Measurements from ENCODE around the gene DCAF12. TPM values are rescaled to one million over a fixed set of nuclear protein-coding genes. Genes with fewer than 3 reads are reported as not detected.

Gene DCAF12
- polyA plus RNA-seq, 1 of the 3 experiments (the other 2 are of a cell fraction) = 20.8 TPM

GRCh38 chr9:34037626-34038025 is 88.9 kb downstream of the DCAF12 start:
- peaks cover 48% of the 10 kb centered on the region for H4K20me1 ChIP-seq (ENCODE audit: insufficient read depth)
- 86% methylated on average over 2 of the region's 2 CpGs for WGBS (ENCODE audit: low lambda C conversion rate)
- H3K4me1 ChIP-seq (ENCODE audit: control insufficient read depth in 1 of 2, insufficient read depth in 2 of 2, low read depth in 1 of 2, low read length in 1 of 2) = no peaks in the 10 kb centered on the region
- no peak overlapping the region for H3K4me3 ChIP-seq (ENCODE audit: low read depth in 2 of 2, low read length in 1 of 2)
- no peaks in the 10 kb centered on the region for H3K27me3 ChIP-seq (ENCODE audit: insufficient read depth)
- peaks cover 0 to 10% of the 10 kb centered on the region in 2 experiments for H3K36me3 ChIP-seq (replicated peaks in 1 of 2; ENCODE audit: control insufficient read depth in 1 of 2, insufficient read depth in 2 of 2, low read length in 1 of 2)
- H3K27ac ChIP-seq (ENCODE audit: low read depth in 2 of 2, low read length in 1 of 2) = no peak overlapping the region
- TF ChIP-seq FOXM1 (IDR thresholded peaks at IDR 0.05; ENCODE audit: low read depth) (no peak), RAD21 (IDR thresholded peaks at IDR 0.05; ENCODE audit: low read length) (no peak), CTCF (IDR thresholded peaks at IDR 0.05) (no peak), ZBTB33 (IDR thresholded peaks at IDR 0.05; ENCODE audit: borderline replicate concordance, low read depth) (no peak), MXI1 (IDR thresholded peaks at IDR 0.05; ENCODE audit: low read depth, low read length) (no peak), PBX3 (IDR thresholded peaks at IDR 0.05) (no peak), RFX5 (IDR thresholded peaks at IDR 0.05; ENCODE audit: low read length) (no peak), SMC3 (IDR thresholded peaks at IDR 0.05; ENCODE audit: low read depth, low read length) (no peak), USF1 (IDR thresholded peaks at IDR 0.05; ENCODE audit: borderline replicate concordance, low read depth) (no peak), FOSL2 (IDR thresholded peaks at IDR 0.05; ENCODE audit: borderline replicate concordance, low read depth) (no peak), MAX (IDR thresholded peaks at IDR 0.05; ENCODE audit: low read depth) (no peak), ELF1 (IDR thresholded peaks at IDR 0.05) (no peak)
- no peak overlapping the region for H3K9ac ChIP-seq
- H2AFZ ChIP-seq (ENCODE audit: low read depth) = no peak overlapping the region
- H3K9me2 ChIP-seq = no peaks in the 10 kb centered on the region
- H3F3A ChIP-seq (replicated peaks; ENCODE audit: insufficient read depth) = no peaks in the 10 kb centered on the region
- no peak for DNase-seq
- no peaks in the 10 kb centered on the region for H3K9me3 ChIP-seq
- no peak overlapping the region for H3K4me2 ChIP-seq
- CTCF ChIA-PET = no interaction called here
- H3K79me2 ChIP-seq (ENCODE audit: insufficient read depth) = peaks cover 97% of the 10 kb centered on the region
- POLR2A ChIA-PET = no interaction called here

- no peak overlapping the region for H3K4me2 ChIP-seq
- TF ChIP-seq FOXJ3 (CRISPR knock-in tag; IDR thresholded peaks at IDR 0.05) (no peak), YY1 (IDR thresholded peaks at IDR 0.05; ENCODE audit: low read depth) (no peak), TAF1 (IDR thresholded peaks at IDR 0.05; ENCODE audit: borderline replicate concordance, low read depth, low read length) (no peak), CTCF (IDR thresholded peaks at IDR 0.05) (no peak), MEF2A (IDR thresholded peaks at IDR 0.05; ENCODE audit: borderline replicate concordance, low read depth) (no peak), MXI1 (IDR thresholded peaks at IDR 0.05; ENCODE audit: low read depth, low read length) (no peak)
Measured at GRCh38 chr9:34036625-34037024, 89.9 kb downstream of the DCAF12 start.

More at GRCh38 chr9:34036625-34037024, 89.9 kb downstream of the DCAF12 start:
- Histone ChIP-seq H3K36me3 (replicated peaks in 1 of 2; ENCODE audit: control insufficient read depth in 1 of 2, insufficient read depth in 2 of 2, low read length in 1 of 2) (peaks cover 0 to 15% of the 10 kb centered on the region in 2 experiments), H3K9me2 (no peaks in the 10 kb centered on the region), H3K9ac (no peak overlapping the region), H3K4me1 (ENCODE audit: control insufficient read depth in 1 of 2, insufficient read depth in 2 of 2, low read depth in 1 of 2, low read length in 1 of 2) (no peaks in the 10 kb centered on the region), H3K79me2 (ENCODE audit: insufficient read depth) (peaks cover 97% of the 10 kb centered on the region), H3F3A (replicated peaks; ENCODE audit: insufficient read depth) (no peaks in the 10 kb centered on the region), H3K27ac (ENCODE audit: low read depth in 2 of 2, low read length in 1 of 2) (no peak overlapping the region), H3K9me3 (no peaks in the 10 kb centered on the region), H4K20me1 (ENCODE audit: insufficient read depth) (peaks cover 40% of the 10 kb centered on the region), H3K4me3 (ENCODE audit: low read depth in 2 of 2, low read length in 1 of 2) (no peak overlapping the region), H2AFZ (ENCODE audit: low read depth) (no peak overlapping the region), H3K27me3 (ENCODE audit: insufficient read depth) (no peaks in the 10 kb centered on the region)
- ChIA-PET CTCF (no interaction called here), POLR2A (no interaction called here)
- DNase-seq = no peak
- 91% methylated on average over 5 of the region's 5 CpGs for WGBS (ENCODE audit: low lambda C conversion rate)

Data from SK-N-SH (cell line).